WERI-Rb-1 (cell line): ENCODE measurements around the gene COBL.

Experiments used
- DNase-seq: peaks from one replicate; pipeline ENCODE4 v3.0.0-alpha.2; 2020
- H3K27ac ChIP-seq: fragments of 250-450 bp; sonication (Bioruptor Pico); 2 replicates; pipeline ENCODE4 v1.5.1; 2020; ENCODE audit warnings: mild to moderate bottlenecking, moderate library complexity
- H3K27me3 ChIP-seq: fragments of 250-450 bp; sonication (Bioruptor Pico); 2 replicates; pipeline ENCODE4 v1.5.1; 2021; ENCODE audit warnings: mild to moderate bottlenecking, low read depth, moderate library complexity; ENCODE audit not compliant: insufficient read depth, severe bottlenecking
- H3K36me3 ChIP-seq: fragments of 250-450 bp; sonication (Bioruptor Pico); 2 replicates; pipeline ENCODE4 v1.5.1; 2020; ENCODE audit warnings: mild to moderate bottlenecking, moderate library complexity
- H3K4me3 ChIP-seq: 2 replicates; pipeline ENCODE4 v1.5.1; 2011; ENCODE audit warnings: low read depth, mild to moderate bottlenecking, control low read depth, low read length
- H3K9me3 ChIP-seq: fragments of 250-450 bp; sonication (Bioruptor Pico); 2 replicates; pipeline ENCODE4 v1.5.1; 2021; ENCODE audit warnings: mild to moderate bottlenecking, moderate library complexity; ENCODE audit not compliant: severe bottlenecking
- CTCF ChIP-seq: IDR thresholded peaks from 2 replicates; pipeline ENCODE4 v1.5.1; 2011; ENCODE audit warnings: low read depth, mild to moderate bottlenecking, control low read depth, inconsistent platforms, low read length

Gene COBL

GRCh38 chr7:51139796-51140195 lies 176.8 kb downstream of the COBL start:
- no peak for TF ChIP-seq CTCF
- Histone ChIP-seq H3K9me3 (no peaks in the 10 kb centered on the region), H3K27me3 (no peaks in the 10 kb centered on the region), H3K4me3 (no peak overlapping the region), H3K27ac (no peak overlapping the region), H3K36me3 (peaks cover 18% of the 10 kb centered on the region)
- no peak for DNase-seq

- peaks cover 32% of the 10 kb centered on the region for H3K36me3 ChIP-seq
- no peak for TF ChIP-seq CTCF
- no peak for DNase-seq
- H3K9me3 ChIP-seq: no peaks in the 10 kb centered on the region
- no peaks in the 10 kb centered on the region for H3K27me3 ChIP-seq
- H3K4me3 ChIP-seq: no peak overlapping the region
- no peak overlapping the region for H3K27ac ChIP-seq
Observed at GRCh38 chr7:51138123-51139085, 178.2 kb downstream of the COBL start.

GRCh38 chr7:51135576-51135975 lies 181.0 kb downstream of the COBL start:
- Histone ChIP-seq H3K27ac (no peak overlapping the region), H3K36me3 (peaks cover 48% of the 10 kb centered on the region), H3K27me3 (no peaks in the 10 kb centered on the region), H3K4me3 (no peak overlapping the region), H3K9me3 (peaks cover 3% of the 10 kb centered on the region)
- TF ChIP-seq CTCF: no peak
- DNase-seq: no peak

GRCh38 chr7:51134013-51134441 lies 182.6 kb downstream of the COBL start:
- Histone ChIP-seq H3K9me3 (peaks cover 3% of the 10 kb centered on the region), H3K4me3 (no peak overlapping the region), H3K27ac (no peak overlapping the region), H3K36me3 (peaks cover 47% of the 10 kb centered on the region), H3K27me3 (no peaks in the 10 kb centered on the region)
- no peak for TF ChIP-seq CTCF
- DNase-seq: no peak

GRCh38 chr7:51132661-51133060 lies 183.9 kb downstream of the COBL start:
- no peak for DNase-seq
- H3K27ac ChIP-seq: no peak overlapping the region
- TF ChIP-seq CTCF: no peak

More at GRCh38 chr7:51132661-51133060, 183.9 kb downstream of the COBL start:
- H3K4me3 ChIP-seq: no peak overlapping the region
- peaks cover 50% of the 10 kb centered on the region for H3K36me3 ChIP-seq
- H3K27me3 ChIP-seq: no peaks in the 10 kb centered on the region
- H3K9me3 ChIP-seq: peaks cover 3% of the 10 kb centered on the region
